ENCODE data around the gene ZNF213.
"Not testable (repeated sequence)": the region's sequence is repeated elsewhere in the genome, so short reads cannot be mapped to it uniquely, and the experiment has no call there.

The ZNF213 gene

DNA sequence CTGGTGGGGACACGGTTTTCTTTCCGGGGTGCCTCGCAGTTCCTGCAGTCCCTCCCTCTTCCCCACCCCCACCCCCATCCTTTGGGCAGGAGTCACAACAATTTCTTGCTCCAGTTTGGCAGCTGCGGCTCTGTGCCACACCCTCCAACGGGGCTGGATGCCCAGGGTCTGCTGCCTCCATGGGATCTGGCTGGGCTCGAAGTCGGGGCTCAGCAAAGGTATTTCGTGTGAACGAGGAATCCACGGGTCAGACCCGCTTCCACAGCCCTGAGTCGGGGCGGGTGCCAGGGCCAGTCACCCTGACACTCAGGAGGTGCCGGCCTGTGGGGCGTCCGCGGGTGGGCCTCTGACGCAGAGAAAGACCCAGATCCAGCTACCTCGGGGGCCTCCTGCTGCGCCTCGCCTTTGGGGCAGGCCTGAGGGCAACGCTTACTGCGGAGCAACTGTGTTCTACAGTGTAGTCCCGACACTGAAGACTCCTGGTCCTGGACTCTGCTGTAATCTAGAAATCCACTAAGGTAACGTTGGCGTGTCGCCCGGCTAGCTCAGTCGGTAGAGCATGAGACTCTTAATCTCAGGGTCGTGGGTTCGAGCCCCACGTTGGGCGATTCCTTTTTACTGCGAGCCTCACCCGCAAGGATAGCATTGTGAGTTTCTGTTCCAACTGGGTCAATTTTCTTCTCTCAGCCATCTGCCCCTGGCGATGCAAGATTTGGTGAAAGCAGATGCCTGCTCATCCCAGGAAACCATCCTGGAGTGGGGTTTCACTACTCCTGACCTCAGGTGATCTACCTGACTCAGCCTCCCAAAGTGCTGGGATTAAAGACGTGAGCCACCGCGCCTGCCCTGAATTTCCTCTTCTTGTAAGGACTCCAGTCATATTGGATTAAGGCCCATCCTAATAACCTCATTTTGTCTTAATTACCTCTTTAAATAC lies 40.6 kb downstream of the ZNF213 start:
- TF ChIP-seq, protein P1, sequence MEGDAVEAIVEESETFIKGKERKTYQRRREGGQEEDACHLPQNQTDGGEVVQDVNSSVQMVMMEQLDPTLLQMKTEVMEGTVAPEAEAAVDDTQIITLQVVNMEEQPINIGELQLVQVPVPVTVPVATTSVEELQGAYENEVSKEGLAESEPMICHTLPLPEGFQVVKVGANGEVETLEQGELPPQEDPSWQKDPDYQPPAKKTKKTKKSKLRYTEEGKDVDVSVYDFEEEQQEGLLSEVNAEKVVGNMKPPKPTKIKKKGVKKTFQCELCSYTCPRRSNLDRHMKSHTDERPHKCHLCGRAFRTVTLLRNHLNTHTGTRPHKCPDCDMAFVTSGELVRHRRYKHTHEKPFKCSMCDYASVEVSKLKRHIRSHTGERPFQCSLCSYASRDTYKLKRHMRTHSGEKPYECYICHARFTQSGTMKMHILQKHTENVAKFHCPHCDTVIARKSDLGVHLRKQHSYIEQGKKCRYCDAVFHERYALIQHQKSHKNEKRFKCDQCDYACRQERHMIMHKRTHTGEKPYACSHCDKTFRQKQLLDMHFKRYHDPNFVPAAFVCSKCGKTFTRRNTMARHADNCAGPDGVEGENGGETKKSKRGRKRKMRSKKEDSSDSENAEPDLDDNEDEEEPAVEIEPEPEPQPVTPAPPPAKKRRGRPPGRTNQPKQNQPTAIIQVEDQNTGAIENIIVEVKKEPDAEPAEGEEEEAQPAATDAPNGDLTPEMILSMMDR (IDR thresholded peaks at IDR 0.05; ENCODE audit: extremely low read depth, insufficient read depth, missing control alignments): no peak
- peak; percentile 48 for DNase-seq (ENCODE audit: low spot score)
- in situ Hi-C loops (cut with MboI; ENCODE audit: low pct_unique_long_range_greater_than_20kb, low sequenced_read_pairs, unreplicated experiment): no loop called here

DNA sequence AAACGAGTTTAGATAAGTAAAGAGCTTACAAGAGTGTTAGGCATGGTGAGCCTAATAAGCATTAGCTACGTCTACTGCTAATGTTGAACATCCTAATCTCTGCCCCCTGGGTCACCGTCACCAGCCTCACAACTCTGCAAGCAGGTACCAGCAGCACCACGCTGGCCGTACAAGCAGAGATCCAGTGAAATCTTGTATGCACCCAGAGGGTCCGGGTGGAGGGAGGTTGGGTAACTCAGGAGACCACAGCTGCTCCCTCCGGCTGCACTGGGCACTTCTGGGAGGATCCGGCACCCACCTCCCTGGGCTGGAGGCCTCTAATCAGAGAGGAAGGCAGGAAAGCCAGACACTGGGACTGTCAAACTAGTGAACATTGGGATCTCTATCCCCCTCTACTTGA lies 44.8 kb downstream of the ZNF213 start:
- no peak for DNase-seq (ENCODE audit: low spot score)
- TF ChIP-seq, protein P1 (IDR thresholded peaks at IDR 0.05; ENCODE audit: extremely low read depth, insufficient read depth, missing control alignments): no peak
- in situ Hi-C loops (cut with MboI; ENCODE audit: low pct_unique_long_range_greater_than_20kb, low sequenced_read_pairs, unreplicated experiment): no loop called here

DNA sequence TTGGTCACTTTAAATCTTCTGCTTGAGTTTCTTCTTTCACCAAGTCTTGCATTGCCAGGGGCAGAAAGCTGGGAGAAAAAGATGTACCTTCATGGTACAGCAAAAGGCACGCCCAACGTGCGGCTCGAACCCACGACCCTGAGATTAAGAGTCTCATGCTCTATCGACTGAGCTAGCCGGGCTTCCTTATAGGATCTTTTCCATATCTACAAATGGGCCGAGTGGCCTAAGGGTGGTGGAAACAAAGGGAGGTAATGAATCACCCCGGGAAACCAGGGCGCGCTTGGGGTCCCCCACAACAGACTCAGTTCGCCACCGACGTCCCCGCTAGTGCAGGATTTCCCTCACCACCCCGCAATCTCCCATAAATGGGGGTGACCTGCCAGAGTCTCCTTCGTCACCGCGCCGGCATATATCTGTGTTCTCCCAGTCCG lies 45.6 kb downstream of the ZNF213 start:
- DNase-seq (ENCODE audit: low spot score): no peak
- TF ChIP-seq, protein P1 (IDR thresholded peaks at IDR 0.05; ENCODE audit: extremely low read depth, insufficient read depth, missing control alignments): no peak
- in situ Hi-C loops (cut with MboI; ENCODE audit: low pct_unique_long_range_greater_than_20kb, low sequenced_read_pairs, unreplicated experiment): no loop called here

DNA sequence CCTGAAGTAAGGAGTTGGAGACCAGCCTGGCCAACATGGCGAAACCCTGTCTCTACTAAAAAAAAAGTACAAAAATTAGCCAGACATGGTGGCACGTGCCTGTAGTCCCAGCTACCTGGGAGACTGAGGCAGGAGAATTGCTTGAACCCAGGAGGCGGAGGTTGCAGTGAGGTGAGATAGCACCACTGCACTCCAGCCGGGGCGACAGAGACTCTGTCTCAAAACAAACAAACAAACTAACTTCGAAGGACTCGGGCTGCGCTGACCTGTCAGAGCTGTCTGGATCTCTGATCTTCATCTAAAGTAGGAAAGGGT lies 47.4 kb downstream of the ZNF213 start:
- in situ Hi-C loops (cut with MboI; ENCODE audit: low pct_unique_long_range_greater_than_20kb, low sequenced_read_pairs, unreplicated experiment); DNase-seq (ENCODE audit: low spot score): not testable (repeated sequence)

DNA sequence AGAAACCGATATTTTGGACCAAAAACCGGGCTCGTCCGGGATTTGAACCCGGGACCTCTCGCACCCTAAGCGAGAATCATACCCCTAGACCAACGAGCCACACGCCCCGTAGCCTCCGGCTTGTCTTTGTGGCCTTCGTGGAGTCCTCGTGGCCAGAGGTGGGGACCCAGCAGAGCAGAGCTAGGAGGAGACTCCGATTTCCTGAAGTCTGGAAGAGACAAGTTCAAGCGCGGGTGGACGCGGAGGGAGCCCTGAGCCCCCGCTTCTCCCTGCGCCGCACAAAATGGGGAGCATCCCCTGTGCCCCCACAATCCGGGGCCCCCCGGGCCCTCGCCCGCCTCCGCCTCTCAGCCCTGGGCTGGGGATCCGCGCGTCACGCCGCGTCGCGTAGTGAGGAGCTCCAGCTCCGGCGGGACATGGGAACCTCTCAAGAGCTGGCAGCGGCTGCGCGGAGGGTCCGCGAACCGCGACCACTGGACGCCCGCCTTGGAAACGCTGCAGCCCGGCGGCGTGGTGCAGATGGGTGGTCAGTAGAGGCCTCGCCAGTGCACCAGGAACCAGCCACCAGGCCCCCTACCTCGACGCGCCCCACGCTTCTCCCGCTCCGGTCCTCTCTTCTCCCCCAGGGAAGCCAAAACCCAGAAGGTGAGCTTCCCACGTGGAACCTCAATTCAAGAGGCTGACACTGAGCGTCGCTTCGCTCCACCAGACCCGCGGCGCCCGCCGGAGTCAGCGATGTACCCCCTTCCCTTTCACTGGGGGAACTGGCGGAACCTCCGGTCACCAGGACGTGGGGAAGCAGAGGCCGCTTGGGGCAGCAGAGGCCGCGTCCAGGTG lies 48.0 kb downstream of the ZNF213 start:
- TF ChIP-seq, protein P1 (IDR thresholded peaks at IDR 0.05; ENCODE audit: extremely low read depth, insufficient read depth, missing control alignments): no peak
- DNase-seq (ENCODE audit: low spot score): peak; percentile 48
- in situ Hi-C loops (cut with MboI; ENCODE audit: low pct_unique_long_range_greater_than_20kb, low sequenced_read_pairs, unreplicated experiment): no loop called here

DNA sequence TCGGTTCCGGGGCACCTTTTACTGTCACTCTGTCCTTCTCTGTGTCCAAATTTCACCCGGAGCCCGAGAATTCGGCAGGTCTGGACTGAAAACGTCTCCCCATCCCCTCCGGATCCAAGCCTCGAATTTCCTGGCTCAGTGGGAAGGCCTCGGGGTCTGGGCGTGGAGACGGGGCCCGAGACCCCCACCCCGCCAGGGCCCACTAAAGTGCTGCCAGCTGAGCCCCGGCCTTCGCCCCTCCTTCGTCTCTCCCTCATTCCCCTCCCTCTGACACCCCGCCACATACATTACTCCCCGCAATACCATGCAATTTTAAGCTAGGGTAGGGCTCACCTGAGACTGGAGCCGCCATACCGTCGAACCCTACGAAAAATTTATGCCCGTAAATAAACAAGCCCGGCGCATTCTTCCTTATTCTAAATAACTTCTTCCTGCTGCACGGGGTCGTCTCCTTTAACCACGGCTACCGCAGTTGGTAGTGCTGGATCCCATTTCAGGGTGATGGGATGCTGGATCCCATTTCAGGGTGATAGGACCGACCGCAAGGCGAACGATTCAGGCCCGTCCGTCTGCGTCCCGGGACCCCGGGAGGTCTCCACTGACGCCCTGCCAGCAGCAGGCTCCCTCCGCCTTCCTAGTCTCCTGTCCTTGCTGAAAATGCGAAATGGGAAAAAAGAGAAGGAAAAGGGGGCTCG lies 48.8 kb downstream of the ZNF213 start:
- DNase-seq (ENCODE audit: low spot score): no peak
- TF ChIP-seq, protein P1 (IDR thresholded peaks at IDR 0.05; ENCODE audit: extremely low read depth, insufficient read depth, missing control alignments): no peak
- in situ Hi-C loops (cut with MboI; ENCODE audit: low pct_unique_long_range_greater_than_20kb, low sequenced_read_pairs, unreplicated experiment): no loop called here
